Activated naive CD8-positive, alpha-beta T cell treated with anti-CD3 and anti-CD28 coated beads, Interleukin-2, amount 10 ng/mL, durations not matched to agents 7 days and 5 days (primary cell): ENCODE measurements around the gene RHBDL1. TPM values are rescaled to one million over a fixed set of nuclear protein-coding genes. Genes with fewer than 3 reads are reported as not detected.

Experiments used
- total RNA-seq, 2 experiments: library from RNA; stranded (reverse); gene quantifications; one replicate each; pipeline ENCODE4 v1.2.3, GENCODE V29; 2021

The RHBDL1 gene
- total RNA-seq, 2 experiments from 2014 or later = 1.1 to 1.7 TPM

Other genes starting within 250 kb of the RHBDL1 start
- gene CAPN15, start 148.0 kb upstream of the RHBDL1 start, total RNA-seq = 10 to 100 TPM; 83.5 to 87.4 TPM
- not detected for gene PRR35, start 115.3 kb upstream of the RHBDL1 start, total RNA-seq
- 1 to 10 TPM; 3.0 to 3.6 TPM for gene NHLRC4, start 108.7 kb upstream of the RHBDL1 start, total RNA-seq
- gene PIGQ, start 105.7 kb upstream of the RHBDL1 start, total RNA-seq = 10 to 100 TPM; 46.3 to 54.3 TPM
- 10 to 100 TPM; 15.1 to 18.2 TPM for gene RAB40C, start 85.6 kb upstream of the RHBDL1 start, total RNA-seq
- gene WFIKKN1, start 44.7 kb upstream of the RHBDL1 start, total RNA-seq = under 1 TPM; 0.47 to 0.60 TPM
- 10 to 100 TPM; 75.7 to 81.2 TPM for gene METTL26, start 39.4 kb upstream of the RHBDL1 start, total RNA-seq
- gene MCRIP2, start 33.8 kb upstream of the RHBDL1 start, total RNA-seq = 10 to 100 TPM; 35.4 to 43.0 TPM
- gene WDR90, start 26.3 kb upstream of the RHBDL1 start, total RNA-seq = 10 to 100 TPM; 73.2 to 79.1 TPM
- 100 to 1,000 TPM; 173 to 183 TPM for gene RHOT2, start 7.5 kb upstream of the RHBDL1 start, total RNA-seq
- gene STUB1, start 4.7 kb downstream of the RHBDL1 start, total RNA-seq = 10 to 100 TPM; 74.3 to 93.3 TPM
- 10 to 100 TPM; 34.0 to 38.3 TPM for gene JMJD8, start 8.7 kb downstream of the RHBDL1 start, total RNA-seq
- gene WDR24, start 14.7 kb downstream of the RHBDL1 start, total RNA-seq = 10 to 100 TPM; 18.7 to 20.3 TPM
- 10 to 100 TPM; 15.9 to 21.8 TPM for gene FBXL16, start 30.1 kb downstream of the RHBDL1 start, total RNA-seq
- gene METRN, start 39.4 kb downstream of the RHBDL1 start, total RNA-seq = 10 to 100 TPM; 10.0 to 12.4 TPM
- 10 to 100 TPM; 21.6 to 23.2 TPM for gene ANTKMT, start 45.5 kb downstream of the RHBDL1 start, total RNA-seq
- gene CCDC78, start 50.8 kb downstream of the RHBDL1 start, total RNA-seq = 1 to 10 TPM; 5.8 to 6.1 TPM
- gene HAGHL, start 51.4 kb downstream of the RHBDL1 start, total RNA-seq = 10 to 100 TPM; 25.8 to 34.2 TPM
- 10 to 100 TPM; 39.6 to 42.4 TPM for gene CIAO3, start 65.3 kb downstream of the RHBDL1 start, total RNA-seq
- not detected for gene MSLN, start 85.1 kb downstream of the RHBDL1 start, total RNA-seq
- 10 to 100 TPM; 25.1 to 26.6 TPM for gene RPUSD1, start 112.7 kb downstream of the RHBDL1 start, total RNA-seq
- 10 to 100 TPM; 92.8 to 94.2 TPM for gene CHTF18, start 112.9 kb downstream of the RHBDL1 start, total RNA-seq
- gene GNG13, start 125.1 kb downstream of the RHBDL1 start, total RNA-seq = not detected